Activated naive CD4-positive, alpha-beta T cell treated with anti-CD3 and anti-CD28 coated beads, Interleukin-2, amount 50 U/mL, for 72 hours (primary cell): ENCODE data around the gene ZDHHC9. TPM values are rescaled to one million over a fixed set of nuclear protein-coding genes. Genes with fewer than 3 reads are reported as not detected.

ENCODE experiments used
- ATAC-seq, 2 donors: fragments of 150-1000 bp; cut with Tn5 transposase; 2 replicates each; pipeline ENCODE4 v1.10.0; 2021; ENCODE audit warnings: mild to moderate bottlenecking in 2 of 2, moderate library complexity in 2 of 2
- DNase-seq, 2 donors: peaks; one replicate each; pipeline ENCODE4 v3.0.0; 2021 to 2022; ENCODE audit warnings: low spot score in 2 of 2
- H3K27ac Mint-ChIP-seq, 2 donors: one replicate each; pipeline ENCODE4 v1.8.0; 2022; ENCODE audit warnings: mild to moderate bottlenecking in 2 of 2, mixed read lengths in 2 of 2
- H3K36me3 Mint-ChIP-seq, 2 donors: one replicate each; pipeline ENCODE4 v1.8.0; 2022; ENCODE audit warnings: mixed read lengths in 2 of 2
- H3K9me3 Mint-ChIP-seq, 2 donors: one replicate each; pipeline ENCODE4 v1.8.0; 2022; ENCODE audit warnings: mixed read lengths in 2 of 2
- total RNA-seq, 2 donors: library from RNA; stranded (reverse); gene quantifications; one replicate each; pipeline ENCODE4 v1.2.3, GENCODE V29; 2022

The ZDHHC9 gene
- total RNA-seq, 2 donors from 2014 or later, result 5.8 to 18.5 TPM

- no peak for ATAC-seq
These were observed 50.0 kb downstream of the ZDHHC9 start for GRCh38 chrX:129793604-129794191.

GRCh38 chrX:129792586-129793291, 50.9 kb downstream of the ZDHHC9 start:
- ATAC-seq (no peak), DNase-seq (no peak)
- no peaks in the 10 kb centered on the region for H3K36me3 Mint-ChIP-seq

More at GRCh38 chrX:129793604-129794191, 50.0 kb downstream of the ZDHHC9 start:
- Mint-ChIP-seq H3K27ac (peak overlapping the region in 1 of 2 donors; percentile 68), H3K9me3 (no peaks in the 10 kb centered on the region), H3K36me3 (no peaks in the 10 kb centered on the region)
- DNase-seq, result no peak

GRCh38 chrX:129791961-129792570, 51.6 kb downstream of the ZDHHC9 start:
- DNase-seq (no peak), ATAC-seq (no peak)
- no peaks in the 10 kb centered on the region for H3K9me3 Mint-ChIP-seq
- H3K36me3 Mint-ChIP-seq, result no peaks in the 10 kb centered on the region
- peak overlapping the region in 1 of 2 donors; percentile 55 for H3K27ac Mint-ChIP-seq

More at GRCh38 chrX:129792586-129793291, 50.9 kb downstream of the ZDHHC9 start:
- peak overlapping the region in 1 of 2 donors; percentile 22 for H3K27ac Mint-ChIP-seq
- H3K9me3 Mint-ChIP-seq, result no peaks in the 10 kb centered on the region

GRCh38 chrX:129791336-129791735, 52.4 kb downstream of the ZDHHC9 start:
- Mint-ChIP-seq H3K9me3 (no peaks in the 10 kb centered on the region), H3K36me3 (no peaks in the 10 kb centered on the region), H3K27ac (no peak overlapping the region)
- no peak for DNase-seq
- no peak for ATAC-seq

GRCh38 chrX:129790808-129791207, 52.9 kb downstream of the ZDHHC9 start:
- DNase-seq, result no peak
- no peak for ATAC-seq
- peaks cover 0 to under 1% of the 10 kb centered on the region in 2 donors for H3K36me3 Mint-ChIP-seq
- no peak overlapping the region for H3K27ac Mint-ChIP-seq
- H3K9me3 Mint-ChIP-seq, result no peaks in the 10 kb centered on the region

- no peak for ATAC-seq
- H3K9me3 Mint-ChIP-seq, result no peaks in the 10 kb centered on the region
- DNase-seq, result no peak
- H3K27ac Mint-ChIP-seq, result no peak overlapping the region
- peaks cover 0 to 7% of the 10 kb centered on the region in 2 donors for H3K36me3 Mint-ChIP-seq
These were observed 53.5 kb downstream of the ZDHHC9 start for GRCh38 chrX:129790146-129790545.

GRCh38 chrX:129788527-129788926, 55.2 kb downstream of the ZDHHC9 start:
- Mint-ChIP-seq H3K36me3 (peaks cover 2 to 17% of the 10 kb centered on the region in 2 donors), H3K27ac (peak overlapping the region in 1 of 2 donors; percentile 39), H3K9me3 (no peaks in the 10 kb centered on the region)
- DNase-seq (no peak), ATAC-seq (no peak)

GRCh38 chrX:129787336-129788055, 56.2 kb downstream of the ZDHHC9 start:
- H3K27ac Mint-ChIP-seq, result peak overlapping the region in 1 of 2 donors; percentile 81
- H3K9me3 Mint-ChIP-seq, result no peaks in the 10 kb centered on the region
- ATAC-seq, result no peak
- peaks cover 12 to 27% of the 10 kb centered on the region in 2 donors for H3K36me3 Mint-ChIP-seq
- DNase-seq, result no peak

- H3K36me3 Mint-ChIP-seq, result peaks cover 19 to 35% of the 10 kb centered on the region in 2 donors
- no peak for DNase-seq
- no peak for ATAC-seq
- no peaks in the 10 kb centered on the region for H3K9me3 Mint-ChIP-seq
- H3K27ac Mint-ChIP-seq, result peak overlapping the region; percentile 76 to 82
These were observed 57.5 kb downstream of the ZDHHC9 start for GRCh38 chrX:129786210-129786651.

GRCh38 chrX:129785160-129785947, 58.3 kb downstream of the ZDHHC9 start:
- no peaks in the 10 kb centered on the region for H3K9me3 Mint-ChIP-seq
- peak overlapping the region; percentile 76 to 95 for H3K27ac Mint-ChIP-seq
- DNase-seq, result no peak
- peaks cover 19 to 35% of the 10 kb centered on the region in 2 donors for H3K36me3 Mint-ChIP-seq
- ATAC-seq, result no peak

- H3K36me3 Mint-ChIP-seq, result peaks cover 27 to 43% of the 10 kb centered on the region in 2 donors
- peak overlapping the region; percentile 50 to 94 for H3K27ac Mint-ChIP-seq
- H3K9me3 Mint-ChIP-seq, result no peaks in the 10 kb centered on the region
- ATAC-seq, result no peak
- DNase-seq, result no peak
These were observed 59.3 kb downstream of the ZDHHC9 start for GRCh38 chrX:129784371-129784770.

GRCh38 chrX:129783291-129783713, 60.4 kb downstream of the ZDHHC9 start:
- no peak for DNase-seq
- Mint-ChIP-seq H3K36me3 (peaks cover 34 to 44% of the 10 kb centered on the region in 2 donors), H3K27ac (peak overlapping the region; percentile 39 to 94), H3K9me3 (no peaks in the 10 kb centered on the region)
- ATAC-seq, result peak in 1 of 2 donors; percentile 1

GRCh38 chrX:129782706-129783105, 61.0 kb downstream of the ZDHHC9 start:
- peak overlapping the region; percentile 39 to 94 for H3K27ac Mint-ChIP-seq
- no peaks in the 10 kb centered on the region for H3K9me3 Mint-ChIP-seq
- no peak for ATAC-seq
- peaks cover 34 to 44% of the 10 kb centered on the region in 2 donors for H3K36me3 Mint-ChIP-seq
- no peak for DNase-seq

- DNase-seq (no peak), ATAC-seq (peak; percentile 23 to 37)
- peaks cover 34 to 44% of the 10 kb centered on the region in 2 donors for H3K36me3 Mint-ChIP-seq
- H3K27ac Mint-ChIP-seq, result peak overlapping the region; percentile 60 to 94
- H3K9me3 Mint-ChIP-seq, result no peaks in the 10 kb centered on the region
These were observed 61.8 kb downstream of the ZDHHC9 start for GRCh38 chrX:129781680-129782495.

GRCh38 chrX:129781134-129781672, 62.5 kb downstream of the ZDHHC9 start:
- no peaks in the 10 kb centered on the region for H3K9me3 Mint-ChIP-seq
- peaks cover 34 to 44% of the 10 kb centered on the region in 2 donors for H3K36me3 Mint-ChIP-seq
- H3K27ac Mint-ChIP-seq, result peak overlapping the region; percentile 92 to 94
- DNase-seq (peak; percentile 65 to 84), ATAC-seq (peak; percentile 81 to 89)
